Heart left ventricle (tissue), 16 donors: ENCODE measurements around the gene PRPF39. TPM values are rescaled to one million over a fixed set of nuclear protein-coding genes. Genes with fewer than 3 reads are reported as not detected.

Source experiments
- ATAC-seq, 4 donors: fragments of 200-7000 bp; cut with Tn5 transposase; one replicate each; pipeline ENCODE4 v1.9.1; 2020 to 2022; ENCODE audit warnings: moderate library complexity in 4 of 4, mild to moderate bottlenecking in 3 of 4, moderate number of reproducible peaks in 1 of 4
- DNase-seq, 5 donors: peaks; one replicate each; pipeline ENCODE4 v3.0.0-alpha.2; 2020
- H3K27ac ChIP-seq, 12 donors: fragments of 200-600 bp; sonication (generic) in 4 of 12; one replicate each; pipeline versions ENCODE4 v1.5.0 to v1.8.0; 2016 to 2022; ENCODE audit warnings: mild to moderate bottlenecking in 2 of 12
- H3K27me3 ChIP-seq, 9 donors: fragments of 200-600 bp; sonication (generic) in 2 of 9; one replicate each; pipeline versions ENCODE4 v1.5.1 to v1.8.0; 2016 to 2022; ENCODE audit warnings: mild to moderate bottlenecking in 3 of 9
- H3K36me3 ChIP-seq, 9 donors: fragments of 200-600 bp; sonication (generic) in 2 of 9; one replicate each; pipeline versions ENCODE4 v1.5.0 to v1.8.0; 2018 to 2022; ENCODE audit warnings: mild to moderate bottlenecking in 2 of 9
- H3K4me1 ChIP-seq, 12 donors: fragments of 200-600 bp; sonication (generic) in 4 of 12; one replicate each; pipeline versions ENCODE4 v1.5.0 to v1.8.0; 2016 to 2022; ENCODE audit warnings: mild to moderate bottlenecking in 3 of 12
- H3K4me3 ChIP-seq, 12 donors: fragments of 200-600 bp; sonication (generic) in 4 of 12; one replicate each; pipeline versions ENCODE4 v1.5.0 to v1.8.0; 2017 to 2022; ENCODE audit warnings: mild to moderate bottlenecking in 9 of 12, moderate library complexity in 4 of 12
- H3K9me3 ChIP-seq, 12 donors: fragments of 200-600 bp; sonication (generic) in 4 of 12; one replicate each; pipeline versions ENCODE4 v1.5.0 to v1.8.0; 2016 to 2022; ENCODE audit warnings: mild to moderate bottlenecking in 1 of 12
- CTCF ChIP-seq, 12 donors: fragments of 200-600 bp; sonication (generic) in 4 of 12; IDR thresholded peaks; one replicate each; pipeline versions ENCODE4 v1.5.0 to v1.8.0; 2018 to 2022; ENCODE audit warnings: antibody characterized with exemption in 12 of 12, mild to moderate bottlenecking in 5 of 12
- POLR2A ChIP-seq, 2 donors: fragments of 450-650 bp; IDR thresholded peaks; one replicate each; pipeline ENCODE4 v1.6.1; 2017; ENCODE audit warnings: antibody characterized with exemption in 2 of 2, mild to moderate bottlenecking in 2 of 2, moderate library complexity in 2 of 2
- WGBS, 4 donors: extraction: QIAGEN DNeasy Blood & Tissue Kit in 2 of 4; methylation state at CpG; one replicate each; pipeline versions ENCODE4 v1.1.5 to v1.1.7; 2013 to 2018; 5-methylcytosine and 5-hydroxymethylcytosine counted together
- intact Hi-C, 10 donors: fragments of 100-400 bp; cut with DNase I; formaldehyde crosslinking; loops; one replicate each; pipeline versions ENCODE4 v1.11.1 to v1.14.2; 2022
- polyA plus RNA-seq, 2 donors: library from polyadenylated mRNA; stranded (reverse); fragments of 200-250 nt; gene quantifications; one replicate each; pipeline ENCODE4 v1.2.3, GENCODE V29; 2013
- total RNA-seq, 9 donors: library from RNA; depleted of rRNA in 2 of 9; stranded (reverse); fragments of >200 nt in 2 of 9; fragmentation: NEBNext Ultra II Directional in 3 of 9; extraction: Animal tissue kit (Norgen Biotek cat#: 25700) in 3 of 9; gene quantifications; one replicate each; pipeline versions ENCODE4 v1.1.0 to v1.2.4, GENCODE V29; 2016 to 2023
- donor health status: ischemic (EF 13 %, LVEDD 7.1; RV severe dilation, severe dysfunction).
- donor health status: healthy with polysubstance abuse.
- donor health status: DM: no; HTN: yes; CAD: no.
- donor health status: DM: no; HTN: no; CAD: no.
- donor health status: ischemic (EF 25% LVEDD 6.9; RV normal size, moderate dysfunction).
- donor health status: ischemic (EF 25% LVEDD 5.7; RV mildly dilated, moderate dysfunction).
- donor health status: healthy.
- donor health status: DM: yes; HTN: yes; CAD: no.
- donor health status: ischemic (EF 35%, LVEDD 5.7; RV mildly dilated, moderate dysfunction).
- donor health status: nonischemic (EF 11% LVEDD 7.7; RV severe dilation, severe dysfunction).
- donor health status: DM: yes; HTN: yes; CAD: no.
- donor health status: PGD.
- donor health status: ischemic (EF 29% LVEDD 5.4; RV normal size, mild dysfunction).
- donor health status: nonischemic (EF 23%, LVEDD 6.1; RV moderate dilation, normal function).

The PRPF39 gene
- total and polyA plus RNA-seq, 11 donors, result 5.9 to 17.0 (median 13.1) TPM

- 0 to 1% (median 0%) methylated on average over 39 to 53 of the region's 53 CpGs for WGBS, 4 donors
- H3K27ac ChIP-seq, result peak within 1 kb of the TSS; percentile 76 to 95 (median 90)
- H3K4me1 ChIP-seq, result peaks cover 7 to 55% (median 35%) of the 10 kb centered on the region in 12 donors
- H3K36me3 ChIP-seq, result peaks cover 0 to 8% (median 3%) of the 10 kb centered on the region in 9 donors
- no peaks in the 10 kb centered on the region for H3K9me3 ChIP-seq
- H3K27me3 ChIP-seq, result no peaks in the 10 kb centered on the region
- peak in 4 of 12 donors; percentile 14 to 38 (median 25) for TF ChIP-seq CTCF (IDR thresholded peaks at IDR 0.05)
- TF ChIP-seq POLR2A (IDR thresholded peaks at IDR 0.05), result peak in 1 of 2 donors; percentile 83
- intact Hi-C loops, result loop anchor here (1.0 to 10.0 kb wide), 15 partner anchors 47 to 240 kb away; partner anchors contain the start of genes TOGARAM1 (in 8 of the 10), MIS18BP1 (in 6 of the 10), KLHL28 (in 4 of the 10) and PRPF39 (in 4 of the 10)
- ATAC-seq, result peak; percentile 98 to 99 (median 98)
- peak; percentile 96 to 98 (median 98) for DNase-seq
- peak within 1 kb of the TSS; percentile 60 to 91 (median 80) for H3K4me3 ChIP-seq
Observed at GRCh38 chr14:45134051-45134958, 50.4 kb downstream of the PRPF39 start, which contains the start of gene FKBP3. Gene FKBP3 (minus strand): TSS chr14:45134481. CDS start chr14:45134456, 25 bp downstream.

GRCh38 chr14:45135156-45135555, 51.2 kb downstream of the PRPF39 start:
- 0 to 2% (median 1%) methylated on average over 7 of the region's 7 CpGs for WGBS, 4 donors

GRCh38 chr14:45135659-45136395, 51.9 kb downstream of the PRPF39 start, which contains the start of gene FANCM:
Gene FANCM (plus strand): TSS chr14:45135930. CDS start chr14:45136032, 102 bp downstream.
- TF ChIP-seq CTCF (IDR thresholded peaks at IDR 0.05) (no peak), POLR2A (IDR thresholded peaks at IDR 0.05) (no peak)
- WGBS, 4 donors, result 0 to 1% (median 0%) methylated on average over 27 to 48 of the region's 48 CpGs
- ATAC-seq, result peak; percentile 73 to 80 (median 74)
- intact Hi-C loops, result loop anchor here in 9 of 10 donors (1.0 to 10.0 kb wide), 15 partner anchors 51 to 241 kb away; partner anchors contain the start of genes TOGARAM1 (in 7 of the 9), MIS18BP1 (in 5 of the 9), KLHL28 (in 4 of the 9) and PRPF39 (in 2 of the 9)
- peak within 1 kb of the TSS; percentile 76 to 95 (median 89) for H3K27ac ChIP-seq
- no peaks in the 10 kb centered on the region for H3K27me3 ChIP-seq
- H3K4me1 ChIP-seq, result peaks cover 7 to 41% (median 26%) of the 10 kb centered on the region in 12 donors
- H3K9me3 ChIP-seq, result no peaks in the 10 kb centered on the region
- peak within 1 kb of the TSS; percentile 60 to 91 (median 80) for H3K4me3 ChIP-seq
- H3K36me3 ChIP-seq, result no peaks in the 10 kb centered on the region
- peak; percentile 84 to 95 (median 94) for DNase-seq

More at GRCh38 chr14:45135156-45135555, 51.2 kb downstream of the PRPF39 start:
- DNase-seq (peak in 1 of 5 donors; percentile 9), ATAC-seq (no peak)
- Histone ChIP-seq H3K9me3 (no peaks in the 10 kb centered on the region), H3K4me1 (peaks cover 7 to 48% (median 32%) of the 10 kb centered on the region in 12 donors), H3K27me3 (no peaks in the 10 kb centered on the region), H3K4me3 (peak overlapping the region; percentile 60 to 91 (median 80)), H3K36me3 (no peaks in the 10 kb centered on the region), H3K27ac (peak overlapping the region; percentile 76 to 95 (median 89))
- TF ChIP-seq CTCF (IDR thresholded peaks at IDR 0.05) (no peak), POLR2A (IDR thresholded peaks at IDR 0.05) (no peak)
- intact Hi-C loops, result loop anchor here in 9 of 10 donors (1.0 to 10.0 kb wide), 15 partner anchors 50 to 240 kb away; partner anchors contain the start of genes TOGARAM1 (in 7 of the 9), MIS18BP1 (in 5 of the 9), KLHL28 (in 4 of the 9) and PRPF39 (in 2 of the 9)
